Neural progenitor cell (in vitro differentiated cells): ENCODE data around the gene PROK1.

Source experiments
- CTCF ChIP-seq: fragments of 200-600 bp; sonication (generic); IDR thresholded peaks from 2 replicates; pipeline ENCODE4 v1.5.1; 2017; ENCODE audit warnings: antibody characterized with exemption, mild to moderate bottlenecking
- EZH2phosphoT487 ChIP-seq: fragments of 200-600 bp; sonication (generic); IDR thresholded peaks from 2 replicates; pipeline ENCODE4 v1.6.1; 2017; ENCODE audit warnings: antibody characterized with exemption

GRCh38 chr1:110498270-110498669 is 47.3 kb downstream of the PROK1 start:
- TF ChIP-seq EZH2phosphoT487 (no peak), CTCF (no peak)
